GM19043 (cell line): ENCODE measurements around the gene MAP2K6.

Experiments
- ATAC-seq: cut with Tn5 transposase; IDR thresholded peaks from one replicate; pipeline ENCODE4 v1.9.1; 2021; ENCODE audit warnings: low read depth; ENCODE audit not compliant: unreplicated experiment

Gene MAP2K6

DNA sequence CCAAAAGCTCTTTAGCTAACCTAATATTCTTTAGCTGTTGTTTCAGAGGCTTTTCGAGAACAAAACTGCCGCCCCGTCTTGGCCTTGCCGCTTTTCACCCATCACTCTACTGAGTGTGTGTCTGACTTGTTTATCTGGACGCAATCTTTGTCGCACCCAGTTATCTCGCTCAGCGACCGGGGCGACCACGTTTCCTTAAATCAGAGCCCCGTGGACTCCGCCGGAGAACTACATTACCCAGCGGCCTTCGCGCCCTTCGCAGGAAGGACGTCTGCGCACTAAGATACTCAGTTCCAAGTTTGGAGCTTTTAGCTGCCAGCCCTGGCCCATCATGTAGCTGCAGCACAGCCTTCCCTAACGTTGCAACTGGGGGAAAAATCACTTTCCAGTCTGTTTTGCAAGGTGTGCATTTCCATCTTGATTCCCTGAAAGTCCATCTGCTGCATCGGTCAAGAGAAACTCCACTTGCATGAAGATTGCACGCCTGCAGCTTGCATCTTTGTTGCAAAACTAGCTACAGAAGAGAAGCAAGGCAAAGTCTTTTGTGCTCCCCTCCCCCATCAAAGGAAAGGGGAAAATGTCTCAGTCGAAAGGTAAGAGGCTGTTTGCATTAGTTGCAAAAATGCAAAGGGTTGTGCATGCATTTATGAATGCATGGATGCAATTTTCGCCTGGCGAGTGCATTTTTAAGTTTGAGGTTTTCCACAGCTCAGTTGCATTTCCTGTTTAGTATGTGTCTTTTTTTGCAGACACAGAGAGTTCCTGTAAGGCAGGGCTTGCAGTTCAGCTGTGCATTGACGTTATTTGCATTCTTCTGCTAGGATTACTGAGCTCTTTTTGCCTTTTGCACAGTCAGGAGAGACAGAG lies at the start of gene MAP2K6:
TSS of gene MAP2K6 (plus strand) at position 290 of the 867 bp plus-strand sequence. CDS start at position 578, 288 bp downstream.
- peak; percentile 98 for ATAC-seq

DNA sequence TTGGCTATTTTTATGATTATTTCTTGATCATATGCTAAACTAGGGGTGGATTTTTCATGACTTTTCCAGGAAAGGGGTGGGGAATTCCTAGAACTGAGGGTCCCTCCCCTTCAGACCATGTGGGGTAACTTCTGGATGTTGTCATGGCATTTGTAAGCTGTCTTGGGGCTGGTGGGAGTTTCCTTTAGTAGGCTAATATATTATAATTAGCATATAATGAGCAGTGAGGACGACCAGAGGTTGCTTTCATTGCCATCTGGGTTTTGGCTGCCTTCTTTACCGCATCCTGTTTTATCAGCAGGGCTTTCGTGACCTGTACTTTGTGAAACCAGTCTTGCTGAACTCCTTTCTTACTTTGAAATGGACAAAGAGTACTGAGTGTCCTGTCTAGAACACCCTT lies 47.2 kb upstream of the MAP2K6 start:
- ATAC-seq, result peak; percentile 96

DNA sequence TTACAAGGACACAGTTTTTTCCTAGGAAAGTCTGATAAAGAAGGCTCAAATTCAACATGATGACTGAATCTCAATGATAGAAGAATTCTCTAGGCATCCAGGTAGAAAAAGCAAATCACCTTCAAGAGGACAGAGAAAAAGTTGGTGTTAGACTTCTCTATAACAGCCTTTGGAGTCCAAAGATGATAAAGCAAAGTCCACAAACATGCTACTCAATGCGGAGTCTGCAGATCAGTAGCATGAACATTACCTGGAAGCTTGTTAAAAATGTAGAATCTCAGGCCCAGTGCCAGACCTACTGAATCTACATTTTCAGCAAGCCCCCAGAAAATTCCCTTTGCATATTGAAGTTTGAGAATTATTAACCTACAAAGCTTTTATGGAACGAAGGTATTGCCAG lies 41.4 kb upstream of the MAP2K6 start:
- no peak for ATAC-seq

DNA sequence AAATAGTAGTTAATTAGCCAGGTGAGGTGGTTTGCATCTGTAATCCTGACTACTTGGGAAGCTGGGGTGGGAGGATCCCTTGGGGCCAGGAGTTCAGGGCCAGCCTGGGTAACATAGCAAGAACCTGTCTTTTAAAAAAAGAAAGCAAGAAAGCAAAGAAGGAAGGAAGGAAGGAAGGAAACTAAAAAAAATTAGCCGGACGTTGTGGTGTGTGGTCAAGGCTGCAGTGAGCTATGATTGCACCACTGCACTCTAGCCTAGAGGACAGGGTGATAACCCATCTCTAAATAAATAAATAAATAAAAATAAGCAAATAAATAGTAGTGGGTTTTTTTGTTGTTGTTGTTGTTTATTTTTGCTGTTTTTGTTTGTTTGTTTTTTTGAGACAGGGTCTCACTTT lies 39.3 kb upstream of the MAP2K6 start:
- ATAC-seq, result no peak

DNA sequence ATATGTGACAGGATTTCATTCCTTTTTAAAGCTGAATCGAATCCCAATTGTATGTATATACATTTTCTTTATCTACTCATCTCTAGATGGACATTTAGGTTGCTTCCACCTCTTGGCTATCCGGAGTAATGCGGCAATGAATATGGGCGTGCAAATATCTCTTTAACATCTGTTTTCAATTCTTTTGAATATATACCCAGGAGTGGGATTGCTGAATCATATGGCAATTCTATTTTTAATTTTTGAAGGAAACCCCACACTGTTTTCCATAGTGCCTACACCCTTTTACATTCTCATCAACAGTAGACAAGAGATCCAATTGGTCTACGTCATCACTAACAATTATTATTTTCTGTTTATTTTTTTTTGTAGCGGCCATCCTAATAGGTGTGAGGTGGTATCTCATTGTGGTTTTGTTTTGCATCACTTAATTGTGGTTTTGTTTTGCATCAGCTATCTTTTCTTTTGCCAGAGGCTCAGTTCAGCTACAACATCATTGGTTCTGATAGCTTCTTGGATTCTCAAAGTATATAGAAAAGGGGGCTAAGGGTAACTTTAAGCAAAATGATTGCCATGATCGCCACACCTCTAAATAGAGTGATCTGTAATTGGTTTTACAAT lies 25.6 kb upstream of the MAP2K6 start:
- no peak for ATAC-seq

DNA sequence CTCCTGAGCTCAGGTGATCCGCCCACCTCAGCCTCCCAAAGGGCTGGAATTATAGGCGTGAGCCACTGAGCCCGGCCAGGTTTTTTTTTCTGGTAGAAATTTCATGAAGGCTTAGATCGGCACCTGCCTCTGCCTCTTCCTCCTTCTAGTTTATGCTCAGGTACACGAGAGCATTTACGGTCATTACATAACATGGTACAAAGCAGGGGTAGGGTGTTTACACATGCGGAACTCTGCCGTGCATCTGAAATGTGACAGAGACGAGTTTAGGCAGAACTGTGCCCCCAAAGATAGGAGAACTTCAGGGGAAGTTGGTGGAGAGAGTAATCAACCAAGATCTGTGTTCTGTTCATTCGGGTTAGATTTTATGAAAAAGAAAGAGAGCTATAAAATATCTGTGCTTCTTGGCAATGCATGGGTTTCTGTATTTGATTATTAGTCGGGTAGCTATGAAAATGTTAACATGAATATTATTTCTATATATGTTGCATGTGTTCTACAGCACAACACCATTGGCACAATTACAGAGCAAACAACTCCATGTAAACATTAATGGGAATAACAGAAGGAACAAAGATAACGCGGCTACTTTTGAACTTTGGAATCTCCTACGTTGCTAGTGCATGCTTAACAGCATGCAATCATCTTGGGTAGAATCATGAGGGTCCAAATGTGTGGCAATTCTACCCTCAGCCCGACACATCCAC lies 23.5 kb upstream of the MAP2K6 start:
- no peak for ATAC-seq

DNA sequence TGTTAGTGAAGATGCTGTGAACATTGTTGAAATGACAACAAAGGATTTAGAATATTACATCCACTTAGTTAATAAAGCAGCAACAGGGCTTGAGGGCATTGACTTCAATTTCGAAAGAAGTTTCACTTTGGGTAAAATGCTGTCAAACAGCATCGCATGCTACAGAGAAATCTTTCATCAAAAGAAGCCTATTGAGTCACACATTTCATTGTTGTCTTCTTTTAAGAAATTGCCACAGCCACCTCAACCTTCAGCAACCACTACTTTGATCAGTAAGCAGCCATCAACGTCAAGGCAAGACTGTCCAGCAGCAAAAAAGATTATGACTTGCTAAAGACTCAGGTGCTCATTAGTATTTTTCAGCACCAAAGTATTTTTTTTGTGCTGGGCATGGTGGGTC lies 13.2 kb upstream of the MAP2K6 start:
- no peak for ATAC-seq

DNA sequence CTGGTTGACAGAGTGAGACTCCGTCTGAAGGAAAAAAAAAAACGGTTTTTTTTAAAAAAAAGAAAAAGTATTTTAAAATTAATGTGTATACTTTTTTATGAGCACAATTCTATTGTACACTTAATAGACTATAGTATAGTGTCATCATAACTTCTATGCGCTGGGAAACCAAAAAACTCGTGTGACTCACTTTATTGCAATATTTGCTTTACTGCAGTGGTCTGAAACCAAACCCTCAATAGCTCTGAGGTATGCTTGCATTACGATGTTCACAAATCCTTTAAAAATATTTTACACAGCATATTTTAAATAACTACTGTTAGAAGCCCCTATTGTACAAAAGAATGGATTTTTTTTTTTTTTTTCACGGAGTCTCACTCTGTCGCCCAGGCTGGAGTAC lies 12.4 kb upstream of the MAP2K6 start:
- no peak for ATAC-seq

DNA sequence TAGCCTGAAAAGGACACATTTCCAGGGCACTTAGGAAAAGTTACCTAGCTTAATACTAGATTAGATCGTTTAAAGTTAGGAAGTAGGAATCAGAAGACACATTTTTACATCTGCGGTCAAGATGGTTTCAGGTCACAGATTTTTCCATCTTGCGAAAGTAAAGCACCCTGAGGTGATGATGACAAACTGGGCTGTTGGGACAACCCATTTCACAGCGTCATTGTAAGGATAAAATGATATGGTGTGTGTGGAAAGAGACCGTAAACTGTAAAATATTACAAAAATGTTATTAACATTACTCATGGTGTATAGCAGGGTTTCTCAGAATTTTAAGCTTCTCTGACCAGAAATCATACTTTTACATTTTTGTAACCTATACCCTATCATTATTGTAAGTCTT lies 10.1 kb upstream of the MAP2K6 start:
- ATAC-seq, result no peak

DNA sequence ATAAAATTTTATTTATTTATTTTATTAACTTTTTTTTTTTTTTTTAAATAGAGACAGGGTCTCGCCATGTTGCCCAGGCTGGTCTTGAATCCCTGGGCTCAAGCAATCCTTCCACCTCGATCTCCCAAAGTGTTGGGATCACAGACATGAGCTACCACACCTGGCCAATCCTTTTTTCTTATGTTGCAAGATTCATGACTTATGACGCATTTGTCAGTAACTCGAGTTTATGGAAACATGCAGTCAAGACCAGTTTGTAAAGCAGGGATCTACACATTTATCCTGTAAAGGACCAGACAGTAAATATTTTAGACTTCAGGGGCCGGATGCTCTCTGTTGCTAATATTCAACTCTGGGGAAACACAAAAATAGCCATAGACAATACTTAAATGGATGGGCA lies 9.4 kb upstream of the MAP2K6 start:
- no peak for ATAC-seq

DNA sequence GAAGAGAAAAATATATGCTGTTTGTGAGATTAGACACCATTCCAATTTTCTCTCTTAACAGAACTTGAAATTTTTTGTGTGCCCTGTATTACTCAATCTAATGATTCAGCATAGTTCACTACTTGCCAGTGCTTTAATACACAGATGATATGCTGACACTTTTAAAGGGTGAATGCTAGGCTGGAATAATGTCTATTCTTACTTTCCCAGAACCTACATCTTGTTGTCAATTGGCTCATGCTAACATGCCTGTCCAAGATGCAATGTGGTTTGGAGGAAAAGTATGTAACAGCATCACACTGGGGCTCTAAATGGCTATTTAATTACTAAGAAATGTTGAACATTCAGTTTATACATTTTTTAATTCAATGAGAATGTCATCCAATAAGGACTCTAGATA lies 7.6 kb upstream of the MAP2K6 start:
- no peak for ATAC-seq

DNA sequence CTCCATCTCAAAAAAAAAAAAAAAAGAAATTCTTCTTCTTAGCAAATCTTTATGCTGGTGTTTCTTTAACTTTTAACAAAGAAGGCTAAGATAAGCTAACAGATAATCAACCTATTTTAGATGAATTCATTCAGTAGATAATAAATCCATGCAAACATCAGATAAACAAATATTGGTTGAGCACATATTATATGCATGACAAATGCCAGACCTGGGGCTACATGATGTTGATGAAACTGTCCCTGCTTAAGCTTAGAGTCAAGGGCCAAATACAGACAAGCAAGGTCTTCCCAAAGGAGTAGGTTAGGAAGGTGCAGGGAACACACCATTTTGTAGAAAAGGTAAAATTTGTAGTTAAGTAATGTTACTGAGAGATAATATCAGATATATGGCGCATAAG lies 6.7 kb upstream of the MAP2K6 start:
- no peak for ATAC-seq

DNA sequence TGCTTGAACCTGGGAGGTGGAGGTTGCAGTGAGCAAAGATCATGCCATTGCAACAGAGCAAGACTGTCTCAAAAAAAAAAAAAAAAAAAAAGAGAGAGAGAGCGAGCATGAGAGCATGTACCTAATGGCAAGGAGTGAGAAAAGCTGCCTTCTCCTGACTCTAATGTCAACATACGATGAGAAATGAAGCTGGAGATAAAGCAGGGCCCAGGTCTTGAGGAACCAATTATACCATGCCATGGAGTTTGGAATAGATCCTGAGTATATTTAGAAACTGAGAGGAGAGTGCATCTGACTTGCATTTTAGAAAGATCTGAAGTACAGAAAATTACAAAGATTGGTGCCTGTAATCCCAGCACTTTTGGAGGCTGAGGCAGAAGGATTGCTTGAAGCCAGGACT lies 3.8 kb upstream of the MAP2K6 start:
- no peak for ATAC-seq

DNA sequence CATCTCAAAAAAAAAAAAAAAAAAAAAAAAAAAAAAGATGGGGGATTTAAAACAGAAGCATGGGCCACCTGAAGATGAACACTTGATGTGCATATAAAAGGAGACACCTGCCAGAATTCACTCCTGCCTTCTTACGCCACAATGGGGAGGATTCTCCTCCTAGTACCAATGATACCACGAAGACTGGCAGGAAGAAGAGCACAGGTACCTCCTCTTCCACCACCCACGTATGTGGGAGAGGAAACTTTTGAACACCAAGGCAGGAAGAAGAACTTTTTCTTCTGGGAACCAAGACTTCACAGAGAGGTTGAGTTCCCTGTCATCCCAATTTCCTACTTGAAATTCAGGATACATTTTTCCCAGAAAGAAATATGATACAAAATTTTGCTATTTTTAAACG lies 2.7 kb upstream of the MAP2K6 start:
- no peak for ATAC-seq

DNA sequence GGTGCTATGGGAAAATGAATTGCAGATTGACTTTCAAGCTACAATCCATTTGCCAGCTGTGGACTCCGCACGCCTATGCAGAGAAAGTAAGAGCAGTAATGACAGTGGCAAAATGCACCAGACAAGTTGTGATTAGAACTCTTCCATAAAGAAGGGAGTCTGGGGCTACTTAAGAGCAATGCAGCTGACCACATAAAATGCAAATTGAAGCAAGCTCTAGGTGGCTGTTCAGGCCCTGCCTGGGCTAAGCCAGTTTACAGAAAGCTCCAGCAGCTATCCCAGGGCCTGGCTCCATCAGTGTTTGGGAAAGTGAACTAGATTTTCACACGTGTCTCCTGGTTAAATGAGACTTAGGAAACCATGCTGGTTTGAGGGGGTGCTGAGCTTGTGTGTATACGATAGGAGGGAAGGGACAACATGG lies 2.2 kb upstream of the MAP2K6 start:
- ATAC-seq, result no peak

DNA sequence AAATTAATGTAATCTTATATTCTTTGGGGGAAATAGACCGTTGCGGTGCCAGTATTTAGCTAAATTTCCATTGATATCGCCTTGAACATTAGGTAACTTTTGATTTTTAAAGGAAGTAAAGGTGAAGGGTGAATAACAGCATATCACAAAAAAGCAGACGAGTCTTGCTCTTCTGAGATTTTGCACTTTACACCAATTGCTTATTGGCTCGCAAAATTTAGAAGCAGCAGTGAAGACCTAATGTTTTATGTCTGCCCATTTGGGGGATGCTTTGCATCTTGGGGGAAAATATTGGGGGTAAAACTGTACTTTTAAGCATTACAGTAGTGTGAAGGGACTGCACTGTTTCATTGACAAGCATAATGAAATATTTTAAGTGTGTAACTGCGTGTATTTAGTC lies 934 bp downstream of the MAP2K6 start:
- no peak for ATAC-seq

DNA sequence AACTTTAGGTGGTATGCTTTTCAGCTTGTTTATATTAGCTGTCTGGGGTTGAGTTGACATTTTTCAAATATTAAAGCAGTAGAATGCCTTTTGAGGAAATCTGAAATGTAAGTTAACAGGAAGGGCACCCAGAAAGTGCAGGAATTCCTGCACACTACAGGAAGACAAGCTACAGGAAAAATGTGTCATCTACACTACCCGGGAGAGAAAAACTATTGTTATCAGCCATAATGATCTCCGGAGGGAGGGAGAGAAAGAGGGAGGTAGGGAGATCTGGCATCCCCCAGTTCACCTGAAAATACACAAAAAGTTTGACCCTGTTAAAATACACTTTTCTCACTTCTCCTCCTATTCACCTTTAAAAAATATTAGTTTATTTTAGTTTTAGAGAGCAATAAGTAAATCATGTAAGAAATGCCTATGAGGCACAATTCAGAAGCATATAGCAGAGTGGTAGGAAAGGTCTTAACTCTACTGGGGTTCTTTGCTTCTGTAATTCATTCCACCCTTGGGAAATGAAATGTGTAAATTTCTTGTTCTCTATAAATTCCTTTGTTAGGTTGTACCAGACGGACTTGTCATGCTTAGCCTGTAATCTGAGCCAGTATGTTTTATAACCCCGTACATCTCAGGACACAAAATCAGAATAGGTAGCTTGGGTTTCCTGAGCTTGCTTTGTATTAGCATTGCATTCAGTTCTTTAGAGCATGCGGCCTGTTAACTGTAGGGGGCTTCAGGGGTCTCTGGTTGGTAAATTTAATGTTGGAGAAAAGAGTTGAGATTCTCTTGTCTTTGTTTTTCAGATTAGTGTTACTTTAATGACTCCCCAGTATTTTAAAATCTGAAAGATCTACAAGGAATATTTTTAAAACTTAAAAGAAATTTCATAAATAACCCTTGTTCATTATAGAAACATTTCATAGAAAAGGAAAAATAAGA lies 3.3 kb downstream of the MAP2K6 start:
- no peak for ATAC-seq

DNA sequence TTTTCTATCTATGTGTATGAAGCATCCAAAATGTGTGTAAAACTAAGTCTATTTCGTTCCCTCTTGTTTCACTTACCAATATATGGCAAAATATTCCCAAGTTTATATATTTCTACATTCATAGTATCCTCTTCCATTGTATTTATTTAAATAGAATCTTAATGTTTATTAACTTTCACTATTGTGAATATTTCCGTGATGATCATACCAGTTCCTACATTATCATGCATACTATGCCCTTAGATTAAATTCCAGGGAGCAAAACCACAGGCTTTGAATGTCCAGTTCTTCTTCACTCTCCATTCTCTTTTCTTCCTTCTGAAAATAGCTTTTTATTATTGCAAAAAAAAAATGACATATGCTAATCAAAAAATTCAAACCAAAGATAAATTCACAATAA lies 4.0 kb downstream of the MAP2K6 start:
- no peak for ATAC-seq

DNA sequence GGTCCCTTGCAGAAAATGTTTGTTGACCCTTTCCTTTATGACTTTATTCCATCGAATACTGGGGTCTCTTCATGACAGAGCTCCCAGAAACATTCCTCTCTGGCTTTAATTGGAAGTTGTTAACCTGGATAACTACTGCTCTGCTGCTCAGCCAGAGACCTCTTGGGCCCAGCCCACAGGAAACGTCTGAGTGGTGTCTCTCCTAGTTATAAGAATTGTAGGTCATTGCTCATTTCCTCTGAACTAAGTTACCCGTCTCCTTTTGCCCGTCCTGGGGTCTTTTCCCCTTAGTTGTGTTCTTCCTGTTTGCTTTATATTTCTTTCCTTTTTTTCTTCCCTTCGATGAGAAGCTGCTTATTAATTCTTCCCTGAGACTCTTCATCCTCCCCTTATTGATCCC lies 9.0 kb downstream of the MAP2K6 start:
- ATAC-seq, result no peak

DNA sequence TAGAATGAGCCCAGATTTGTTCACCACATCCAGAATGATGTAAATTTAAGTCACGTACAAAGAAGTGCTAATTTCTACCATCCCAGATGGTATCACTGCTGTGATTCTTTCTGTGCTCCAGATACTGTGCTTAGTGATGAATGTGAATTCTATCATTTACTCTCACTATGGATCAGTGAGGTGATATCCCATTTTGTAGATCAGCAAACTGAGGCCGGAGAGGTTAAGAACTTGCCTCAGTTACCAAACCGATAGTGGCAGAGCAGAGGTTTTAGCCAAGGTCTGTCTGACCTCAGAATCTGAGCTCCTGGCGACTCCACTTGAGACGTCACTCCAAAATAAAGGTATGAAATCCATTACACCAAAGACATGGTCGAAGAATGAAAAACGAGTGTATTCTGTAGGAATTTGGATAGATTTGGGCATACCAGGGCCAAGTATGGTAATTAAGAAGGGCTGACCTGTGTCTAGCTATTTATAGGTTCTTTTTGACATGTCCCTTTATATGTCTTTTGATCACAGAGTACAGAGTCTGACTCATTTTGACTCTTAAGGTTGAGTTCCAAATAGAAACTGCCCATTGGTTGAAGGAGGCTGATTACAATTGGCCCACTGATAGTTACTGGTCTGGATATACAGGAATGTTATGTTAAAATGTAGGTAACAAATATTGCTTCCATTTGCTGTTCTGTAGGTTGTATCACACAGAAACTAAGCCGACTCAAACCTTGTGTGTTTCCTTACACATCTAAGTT lies 10.0 kb downstream of the MAP2K6 start:
- ATAC-seq, result no peak
